Stimulated activated CD4-positive, alpha-beta T cell treated with anti-CD3 and anti-CD28 coated beads, TNF-alpha, amount 100 ng/mL, for 48 hours (primary cell): ENCODE measurements around the gene PVALEF.

ENCODE experiments used
- DNase-seq, 3 donors: peaks; one replicate each; pipeline ENCODE4 v3.0.0-alpha.2; 2020; ENCODE audit warnings: low read depth in 3 of 3

The PVALEF gene

GRCh38 chr17:81182596-81182995 lies 17.3 kb downstream of the PVALEF start:
- no peak for DNase-seq

DNA sequence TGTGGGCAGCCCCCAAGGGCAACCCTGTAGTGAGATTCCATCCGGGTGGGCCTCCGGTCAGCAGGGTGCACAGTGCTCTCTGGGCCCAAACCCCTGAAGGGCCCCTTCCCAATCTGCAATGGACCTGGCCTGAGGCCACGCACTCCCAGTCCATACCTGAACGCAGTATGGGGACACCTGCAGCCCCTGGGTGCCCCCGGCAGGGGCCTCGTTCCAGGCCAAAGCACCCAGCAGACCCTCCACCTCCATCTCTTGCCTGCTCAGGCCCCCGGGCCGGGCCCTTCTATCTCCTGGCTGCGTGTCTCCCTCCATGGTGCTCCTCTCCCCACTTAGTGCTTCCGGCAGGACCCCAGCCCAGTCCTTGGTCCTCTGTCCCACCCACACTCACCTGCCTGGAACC lies 18.0 kb downstream of the PVALEF start:
- no peak for DNase-seq

DNA sequence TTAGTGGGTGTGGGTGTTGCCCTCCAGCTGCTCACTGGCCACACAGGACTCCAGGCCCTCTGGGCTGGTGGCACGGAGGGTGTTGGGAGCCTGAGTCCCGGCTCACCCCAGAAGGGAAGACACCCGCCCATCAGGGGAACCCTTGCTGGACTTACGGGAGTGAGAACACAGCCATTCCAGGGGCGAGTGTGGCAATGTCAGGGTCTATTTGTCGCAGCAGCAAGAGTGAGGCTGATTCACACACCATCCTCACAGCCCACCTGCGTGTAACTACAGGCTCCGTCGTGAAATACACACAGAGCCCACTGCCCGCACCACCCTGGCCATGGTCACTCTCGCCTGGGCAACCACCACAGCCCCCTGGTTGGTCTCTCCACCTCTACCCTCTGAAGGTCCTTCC lies 18.5 kb downstream of the PVALEF start:
- no peak for DNase-seq

GRCh38 chr17:81184555-81184954 lies 19.2 kb downstream of the PVALEF start:
- DNase-seq: no peak

DNA sequence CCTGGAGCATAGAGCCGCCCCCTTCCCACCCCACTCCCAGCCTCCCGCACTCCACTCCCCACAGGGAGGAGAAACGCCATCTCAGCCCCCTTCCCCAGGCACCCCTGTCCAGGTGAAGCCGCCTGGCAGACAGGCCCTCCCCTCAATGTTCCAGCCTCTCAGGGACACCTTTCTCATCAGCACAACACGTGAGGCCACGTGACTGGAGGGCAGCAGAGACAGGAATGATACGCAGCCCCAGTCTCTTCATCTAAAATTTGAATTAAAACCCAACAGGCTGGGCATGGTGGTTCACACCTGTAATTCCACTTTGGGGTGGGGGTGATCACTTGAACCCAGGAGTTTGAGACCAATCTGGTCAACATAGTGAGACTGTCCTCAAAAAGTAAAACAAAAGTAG lies 20.9 kb downstream of the PVALEF start:
- DNase-seq: no peak

- DNase-seq: no peak
Measured at GRCh38 chr17:81187120-81187519, 21.8 kb downstream of the PVALEF start.

- DNase-seq: no peak
Measured at GRCh38 chr17:81187586-81188490, 22.5 kb downstream of the PVALEF start.

- DNase-seq: no peak
Measured at GRCh38 chr17:81188491-81188840, 23.2 kb downstream of the PVALEF start.

- no peak for DNase-seq
Measured at GRCh38 chr17:81189016-81189415, 23.7 kb downstream of the PVALEF start.

GRCh38 chr17:81189670-81190530 lies 24.6 kb downstream of the PVALEF start:
- no peak for DNase-seq

- no peak for DNase-seq
Measured at GRCh38 chr17:81190591-81190990, 25.3 kb downstream of the PVALEF start.

GRCh38 chr17:81191116-81191515 lies 25.8 kb downstream of the PVALEF start:
- DNase-seq: no peak

DNA sequence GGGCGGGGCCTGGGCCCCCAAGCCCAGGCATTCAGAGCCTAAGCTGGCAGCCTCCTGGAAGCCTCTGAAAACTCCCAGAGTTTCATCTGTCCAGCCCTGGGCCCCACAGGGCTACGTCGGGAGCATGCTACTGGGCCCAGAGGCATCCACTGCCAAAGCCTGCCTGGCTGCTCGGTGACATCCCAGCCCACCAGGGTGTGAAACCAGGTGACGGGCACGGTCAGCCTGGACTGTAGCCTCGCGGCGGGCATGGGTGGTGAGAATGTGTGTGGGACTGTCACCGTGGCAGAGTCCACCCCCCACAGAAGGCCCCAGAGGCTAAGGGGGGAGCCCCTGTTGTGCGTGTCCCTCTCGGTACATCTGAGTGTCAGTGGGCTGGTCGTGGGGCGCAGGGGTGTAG lies 26.3 kb downstream of the PVALEF start:
- no peak for DNase-seq

DNA sequence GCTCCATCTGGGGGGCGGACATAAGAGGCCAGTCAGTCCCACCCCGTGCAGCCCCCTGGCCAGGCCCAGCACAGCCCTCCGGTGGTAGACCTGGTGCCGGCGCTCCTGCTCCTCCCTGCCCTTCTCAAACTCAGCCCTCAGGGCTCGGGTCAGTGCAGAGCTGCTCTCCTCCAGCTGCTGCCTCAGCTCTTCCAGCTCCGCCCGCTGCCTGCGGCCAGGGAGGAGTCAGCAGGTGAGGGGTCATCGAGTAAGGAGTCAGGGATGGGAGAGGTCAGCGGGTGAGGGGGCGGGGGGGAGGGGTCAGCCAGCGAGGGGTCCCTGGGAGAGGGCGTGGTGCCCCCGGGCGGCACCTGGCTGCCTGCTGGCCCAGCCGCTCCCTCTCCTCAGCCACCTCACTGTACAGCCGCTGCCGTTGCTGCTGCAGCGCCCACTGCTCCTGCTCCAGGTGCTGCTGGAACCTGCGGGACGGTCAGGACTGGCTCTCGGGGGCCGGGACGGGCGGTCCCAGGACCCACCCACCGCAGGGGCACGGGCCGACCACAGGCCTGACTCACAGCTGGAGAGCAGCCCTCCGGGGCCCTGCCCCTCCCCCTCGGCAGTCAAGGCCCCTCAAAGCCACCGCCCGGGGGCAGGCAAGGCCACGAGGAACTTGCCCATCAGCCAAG lies 27.2 kb downstream of the PVALEF start:
- no peak for DNase-seq

- DNase-seq: no peak
Measured at GRCh38 chr17:81193051-81193410, 27.7 kb downstream of the PVALEF start.

GRCh38 chr17:81193470-81194224 lies 28.3 kb downstream of the PVALEF start:
- DNase-seq: no peak

- no peak for DNase-seq
Measured at GRCh38 chr17:81194225-81194760, 29.0 kb downstream of the PVALEF start.

- no peak for DNase-seq
Measured at GRCh38 chr17:81194941-81195901, 29.9 kb downstream of the PVALEF start.

- DNase-seq: no peak
Measured at GRCh38 chr17:81195941-81196495, 30.7 kb downstream of the PVALEF start.
